Chondrocyte (in vitro differentiated cells): ENCODE data around the gene FAM89A. TPM values are rescaled to one million over a fixed set of nuclear protein-coding genes. Genes with fewer than 3 reads are reported as not detected.
"Not testable (repeated sequence)": the region's sequence is repeated elsewhere in the genome, so short reads cannot be mapped to it uniquely, and the experiment has no call there.

ENCODE experiments used
- DNase-seq: peaks from one replicate; pipeline ENCODE4 v3.0.0; 2021; ENCODE audit warnings: mixed read lengths, low spot score
- H3K27ac Mint-ChIP-seq: one replicate; pipeline ENCODE4 v1.8.0; 2021; ENCODE audit warnings: mild to moderate bottlenecking, moderate library complexity, mixed read lengths; ENCODE audit not compliant: unreplicated experiment
- H3K27me3 Mint-ChIP-seq: 2 replicates; pipeline ENCODE4 v1.8.0; 2021; ENCODE audit warnings: low read depth, mixed read lengths
- H3K36me3 Mint-ChIP-seq: 2 replicates; pipeline ENCODE4 v1.8.0; 2021; ENCODE audit warnings: low read depth, mixed read lengths
- H3K4me1 Mint-ChIP-seq: 2 replicates; pipeline ENCODE4 v1.8.0; 2021; ENCODE audit warnings: low read depth, mild to moderate bottlenecking, mixed read lengths
- H3K4me3 Mint-ChIP-seq: one replicate; pipeline ENCODE4 v1.8.0; 2021; ENCODE audit warnings: mild to moderate bottlenecking, moderate library complexity, mixed read lengths; ENCODE audit not compliant: unreplicated experiment
- H3K9me3 Mint-ChIP-seq: 2 replicates; pipeline ENCODE4 v1.8.0; 2021; ENCODE audit warnings: low read depth, mixed read lengths
- total RNA-seq: library from RNA; stranded (reverse); gene quantifications from 3 replicates; pipeline ENCODE4 v1.2.1, GENCODE V29; 2021
- TF ChIP-seq, protein P1 (sequence below): fragments of 200-600 bp; sonication (generic); IDR thresholded peaks from 2 replicates; pipeline ENCODE4 v1.5.0; 2021; ENCODE audit warnings: antibody characterized with exemption, mild to moderate bottlenecking, moderate library complexity

The FAM89A gene
- total RNA-seq, 1 donor from 2014 or later, result 19.7 TPM

GRCh38 chr1:231057410-231057809, 17.4 kb upstream of the FAM89A start:
- Mint-ChIP-seq H3K27me3 (no peaks in the 10 kb centered on the region), H3K36me3 (peaks cover 2% of the 10 kb centered on the region), H3K4me3 (no peak overlapping the region), H3K27ac (no peak overlapping the region), H3K9me3 (peaks cover 16% of the 10 kb centered on the region), H3K4me1 (peaks cover 24% of the 10 kb centered on the region)
- DNase-seq, result no peak
- TF ChIP-seq, protein P1, sequence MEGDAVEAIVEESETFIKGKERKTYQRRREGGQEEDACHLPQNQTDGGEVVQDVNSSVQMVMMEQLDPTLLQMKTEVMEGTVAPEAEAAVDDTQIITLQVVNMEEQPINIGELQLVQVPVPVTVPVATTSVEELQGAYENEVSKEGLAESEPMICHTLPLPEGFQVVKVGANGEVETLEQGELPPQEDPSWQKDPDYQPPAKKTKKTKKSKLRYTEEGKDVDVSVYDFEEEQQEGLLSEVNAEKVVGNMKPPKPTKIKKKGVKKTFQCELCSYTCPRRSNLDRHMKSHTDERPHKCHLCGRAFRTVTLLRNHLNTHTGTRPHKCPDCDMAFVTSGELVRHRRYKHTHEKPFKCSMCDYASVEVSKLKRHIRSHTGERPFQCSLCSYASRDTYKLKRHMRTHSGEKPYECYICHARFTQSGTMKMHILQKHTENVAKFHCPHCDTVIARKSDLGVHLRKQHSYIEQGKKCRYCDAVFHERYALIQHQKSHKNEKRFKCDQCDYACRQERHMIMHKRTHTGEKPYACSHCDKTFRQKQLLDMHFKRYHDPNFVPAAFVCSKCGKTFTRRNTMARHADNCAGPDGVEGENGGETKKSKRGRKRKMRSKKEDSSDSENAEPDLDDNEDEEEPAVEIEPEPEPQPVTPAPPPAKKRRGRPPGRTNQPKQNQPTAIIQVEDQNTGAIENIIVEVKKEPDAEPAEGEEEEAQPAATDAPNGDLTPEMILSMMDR, result no peak

DNA sequence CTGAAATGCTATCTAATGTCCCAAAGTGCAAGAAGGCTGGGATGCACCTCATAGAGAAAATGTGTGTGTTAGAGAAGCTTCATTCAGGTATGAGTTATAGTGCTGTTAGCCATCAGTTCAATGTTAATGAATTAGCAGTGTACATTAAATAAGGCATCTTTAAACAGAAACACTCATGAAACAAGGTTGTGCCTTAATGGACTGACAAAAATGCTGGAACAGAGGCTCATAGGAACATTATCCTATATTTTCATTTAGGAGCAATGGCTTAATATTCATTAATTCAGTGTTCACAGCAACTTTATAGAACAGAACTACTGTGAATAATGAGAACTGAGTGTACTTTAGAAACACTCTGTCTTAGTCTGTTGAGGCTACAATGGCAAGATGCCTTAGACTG, 15.2 kb upstream of the FAM89A start:
- H3K9me3 Mint-ChIP-seq, result peaks cover 16% of the 10 kb centered on the region
- H3K36me3 Mint-ChIP-seq, result peaks cover 2% of the 10 kb centered on the region
- no peak for DNase-seq
- H3K4me3 Mint-ChIP-seq, result no peak overlapping the region
- H3K27ac Mint-ChIP-seq, result no peak overlapping the region
- TF ChIP-seq, protein P1, result no peak
- no peaks in the 10 kb centered on the region for H3K27me3 Mint-ChIP-seq
- peaks cover 18% of the 10 kb centered on the region for H3K4me1 Mint-ChIP-seq

DNA sequence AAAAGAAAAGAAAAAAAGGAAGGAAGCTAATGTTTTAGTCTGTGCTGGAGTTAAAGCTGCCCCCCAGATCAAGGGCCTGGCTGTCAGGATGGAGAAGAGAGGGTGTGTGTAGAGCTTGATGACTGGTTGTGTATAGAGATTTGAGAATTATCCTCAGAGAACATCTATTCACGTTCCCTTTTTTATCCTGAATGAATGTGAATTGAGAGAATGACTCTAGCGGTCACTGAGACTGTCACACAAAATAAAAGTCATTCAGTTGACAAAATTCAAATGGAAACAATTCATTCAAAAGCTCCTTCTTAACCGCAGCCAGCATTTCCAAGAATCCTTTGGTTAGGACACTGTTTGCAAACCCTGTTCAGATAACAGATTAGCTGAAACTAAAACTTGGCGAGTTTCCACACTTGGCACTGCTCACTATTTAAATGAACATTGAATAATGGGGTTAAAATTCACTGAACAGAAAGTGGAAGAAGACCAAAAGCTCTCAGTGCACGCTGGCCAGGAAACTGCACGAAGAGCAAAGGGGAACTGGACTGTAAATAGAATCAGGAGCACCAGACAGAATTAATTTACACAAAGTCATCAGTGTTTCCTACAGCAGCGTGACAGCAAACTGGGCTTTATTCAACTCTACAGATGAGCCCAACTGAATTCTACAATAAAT, 13.6 kb upstream of the FAM89A start:
- no peaks in the 10 kb centered on the region for H3K27me3 Mint-ChIP-seq
- no peak for DNase-seq
- TF ChIP-seq, protein P1, result no peak

DNA sequence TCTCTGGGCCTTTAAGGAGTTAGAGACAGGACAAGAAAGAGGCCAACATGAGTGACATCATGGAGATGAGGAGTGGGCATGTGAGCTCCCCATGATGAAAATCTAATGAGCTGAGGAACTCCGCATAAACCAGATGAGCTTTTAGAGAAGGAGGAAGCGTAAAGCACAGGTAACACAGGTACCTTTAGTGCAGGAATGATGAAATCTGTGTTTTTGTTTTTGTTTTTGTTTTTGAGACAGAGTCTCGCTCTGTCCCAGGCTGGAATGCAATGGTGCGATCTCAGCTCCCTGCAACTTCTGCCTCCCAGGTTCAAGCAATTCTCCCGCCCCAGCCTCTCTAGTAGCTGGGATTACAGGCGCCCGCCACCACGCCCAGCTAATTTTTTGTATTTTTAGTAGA, 12.7 kb upstream of the FAM89A start:
- no peak overlapping the region for H3K27ac Mint-ChIP-seq

More for the DNA sequence above, 13.6 kb upstream of the FAM89A start:
- Mint-ChIP-seq H3K27ac (peak overlapping the region; percentile 9), H3K9me3 (peaks cover 16% of the 10 kb centered on the region), H3K4me3 (no peak overlapping the region), H3K4me1 (peaks cover 16% of the 10 kb centered on the region), H3K36me3 (peaks cover 2% of the 10 kb centered on the region)

DNA sequence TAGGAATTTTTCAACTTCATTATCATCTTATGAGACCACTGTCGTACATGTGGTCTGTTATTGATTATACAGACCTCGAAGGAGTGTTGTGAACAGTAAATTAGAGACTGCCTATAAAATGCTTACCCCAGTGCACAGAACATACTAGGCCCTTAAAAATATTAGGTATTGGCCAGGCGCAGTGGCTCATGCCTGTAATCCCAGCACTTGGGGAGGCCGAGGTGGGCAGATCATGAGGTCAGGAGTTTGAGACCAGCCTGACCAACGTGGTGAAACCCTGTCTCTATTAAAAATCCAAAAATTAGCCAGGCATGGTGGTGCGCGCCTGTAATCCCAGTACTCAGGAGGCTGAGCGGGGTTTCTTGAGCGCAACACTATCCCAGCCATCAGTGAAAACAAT, 10.9 kb upstream of the FAM89A start:
- not testable (repeated sequence) for H3K4me3 Mint-ChIP-seq, H3K36me3 Mint-ChIP-seq, DNase-seq, H3K27ac Mint-ChIP-seq, H3K9me3 Mint-ChIP-seq
- Mint-ChIP-seq H3K4me1 (peaks cover 16% of the 10 kb centered on the region), H3K27me3 (peaks cover 17% of the 10 kb centered on the region)

More for the DNA sequence above, 12.7 kb upstream of the FAM89A start:
- H3K4me3 Mint-ChIP-seq, result no peak overlapping the region
- no peak for DNase-seq
- H3K27me3 Mint-ChIP-seq, result peaks cover 1% of the 10 kb centered on the region
- peaks cover 2% of the 10 kb centered on the region for H3K36me3 Mint-ChIP-seq
- H3K4me1 Mint-ChIP-seq, result peaks cover 16% of the 10 kb centered on the region
- TF ChIP-seq, protein P1, result no peak
- H3K9me3 Mint-ChIP-seq, result peaks cover 16% of the 10 kb centered on the region

DNA sequence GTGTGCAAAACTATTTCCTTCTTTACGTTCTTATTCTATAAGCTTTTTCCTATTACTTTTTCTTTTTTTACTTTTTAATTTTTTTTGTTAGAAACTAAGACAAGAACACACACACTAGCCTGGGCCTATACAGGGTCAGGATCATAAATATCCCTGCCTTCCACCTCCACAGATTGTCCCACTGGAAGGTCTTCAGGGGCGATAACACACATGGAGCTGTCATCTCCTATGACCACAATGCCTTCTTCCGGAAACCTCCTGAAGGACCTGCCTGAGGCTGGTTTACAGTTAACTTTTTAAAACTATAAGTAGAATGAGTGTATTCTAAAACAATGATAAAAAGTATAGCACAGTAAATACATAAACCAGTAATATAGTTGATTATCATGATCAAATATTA, 10.3 kb upstream of the FAM89A start:
- H3K4me1 Mint-ChIP-seq, result peaks cover 16% of the 10 kb centered on the region

More for the DNA sequence above, 10.3 kb upstream of the FAM89A start:
- H3K9me3 Mint-ChIP-seq, result peaks cover 6% of the 10 kb centered on the region
- no peak overlapping the region for H3K27ac Mint-ChIP-seq
- no peak for DNase-seq
- peaks cover 2% of the 10 kb centered on the region for H3K36me3 Mint-ChIP-seq
- no peak overlapping the region for H3K4me3 Mint-ChIP-seq
- TF ChIP-seq, protein P1, result no peak
- peaks cover 21% of the 10 kb centered on the region for H3K27me3 Mint-ChIP-seq
